Prostate gland (tissue), 2 donors: ENCODE data around the gene ST6GALNAC3. TPM values are rescaled to one million over a fixed set of nuclear protein-coding genes. Genes with fewer than 3 reads are reported as not detected.

Source experiments
- DNase-seq: peaks from one replicate; pipeline ENCODE4 v3.0.0-alpha.2; 2019; ENCODE audit warnings: low spot score
- H3K27ac ChIP-seq, 2 donors: fragments of 200-600 bp; sonication (generic); 2 replicates each; pipeline ENCODE4 v1.5.1; 2017 to 2019
- H3K27me3 ChIP-seq: fragments of 200-600 bp; sonication (generic); replicated peaks from 2 replicates; pipeline ENCODE4 v1.5.1; 2019; ENCODE audit not compliant: insufficient read depth
- H3K36me3 ChIP-seq, 2 donors: fragments of 200-600 bp; sonication (generic); 1 replicate in 1 of 2; 2 replicates in 1 of 2; pipeline versions ENCODE4 v1.5.1 to v1.8.1; 2017 to 2019
- H3K4me1 ChIP-seq: fragments of 200-600 bp; sonication (generic); replicated peaks from 2 replicates; pipeline ENCODE4 v1.5.1; 2019
- H3K4me3 ChIP-seq, 2 donors: fragments of 200-600 bp; sonication (generic); 2 replicates each; pipeline ENCODE4 v1.5.1; 2017 to 2019
- H3K9me3 ChIP-seq: fragments of 200-600 bp; sonication (generic); 2 replicates; pipeline ENCODE4 v1.5.1; 2017
- CTCF ChIP-seq, 4 experiments: fragments of 200-600 bp in 2 of 4; fragments of 450-650 bp in 2 of 4; sonication (generic) in 2 of 4; IDR thresholded peaks; 1 replicate in 3 of 4; 2 replicates in 1 of 4; pipeline ENCODE4 v1.5.1; 2016 to 2019; ENCODE audit warnings: antibody characterized with exemption in 4 of 4, mild to moderate bottlenecking in 2 of 4, moderate library complexity in 2 of 4
- POLR2A ChIP-seq: fragments of 450-650 bp; IDR thresholded peaks from one replicate; pipeline ENCODE4 v1.6.1; 2016; ENCODE audit warnings: antibody characterized with exemption, mild to moderate bottlenecking
- POLR2AphosphoS5 ChIP-seq: sonication (generic); formaldehyde crosslinking; IDR thresholded peaks from one replicate; pipeline ENCODE4 v1.6.1; 2017; ENCODE audit warnings: antibody characterized with exemption
- WGBS: methylation state at CpG from one replicate; pipeline ENCODE4 v1.1.5; 2018; 5-methylcytosine and 5-hydroxymethylcytosine counted together
- intact Hi-C: fragments of 100-400 bp; cut with DNase I; formaldehyde crosslinking; loops from one replicate; pipeline ENCODE4 v1.14.2; 2022
- total RNA-seq, 2 donors: library from RNA; depleted of rRNA; stranded (reverse); fragments of >200 nt; gene quantifications; one replicate each; pipeline ENCODE4 v1.1.0, GENCODE V29; 2016

ST6GALNAC3 gene
- total RNA-seq, 2 donors from 2014 or later: 0.41 to 0.80 TPM

- intact Hi-C loops: no loop called here
These were observed 595.2 kb downstream of the ST6GALNAC3 start for GRCh38 chr1:76669624-76670315.

GRCh38 chr1:76674689-76675210, 600.2 kb downstream of the ST6GALNAC3 start:
- Histone ChIP-seq H3K9me3 (no peaks in the 10 kb centered on the region), H3K4me1 (no peaks in the 10 kb centered on the region), H3K27ac (no peak overlapping the region), H3K27me3 (no peaks in the 10 kb centered on the region), H3K36me3 (no peaks in the 10 kb centered on the region), H3K4me3 (no peak overlapping the region)
- intact Hi-C loops: no loop called here
- 90% methylated on average over 3 of the region's 3 CpGs for WGBS
- no peak for DNase-seq
- TF ChIP-seq CTCF (IDR thresholded peaks at IDR 0.05): no peak
- TF ChIP-seq POLR2AphosphoS5: no peak
- no peak for TF ChIP-seq POLR2A

More at GRCh38 chr1:76669624-76670315, 595.2 kb downstream of the ST6GALNAC3 start:
- no peaks in the 10 kb centered on the region for H3K9me3 ChIP-seq
- WGBS: 81% methylated on average over 3 of the region's 3 CpGs
- no peaks in the 10 kb centered on the region for H3K27me3 ChIP-seq
- TF ChIP-seq CTCF (IDR thresholded peaks at IDR 0.05): no peak
- no peak for TF ChIP-seq POLR2AphosphoS5
- no peak for TF ChIP-seq POLR2A
- DNase-seq: no peak
- no peaks in the 10 kb centered on the region for H3K36me3 ChIP-seq
- no peaks in the 10 kb centered on the region for H3K4me1 ChIP-seq
- H3K27ac ChIP-seq: no peak overlapping the region
- H3K4me3 ChIP-seq: no peak overlapping the region

GRCh38 chr1:76677416-76678405, 603.2 kb downstream of the ST6GALNAC3 start:
- intact Hi-C loops: no loop called here
- no peaks in the 10 kb centered on the region for H3K27me3 ChIP-seq
- DNase-seq: no peak
- no peaks in the 10 kb centered on the region for H3K9me3 ChIP-seq
- H3K4me1 ChIP-seq: no peaks in the 10 kb centered on the region
- no peaks in the 10 kb centered on the region for H3K36me3 ChIP-seq
- no peak overlapping the region for H3K4me3 ChIP-seq
- no peak for TF ChIP-seq POLR2AphosphoS5
- no peak for TF ChIP-seq CTCF (IDR thresholded peaks at IDR 0.05)
- no peak for TF ChIP-seq POLR2A
- no peak overlapping the region for H3K27ac ChIP-seq
- 64% methylated on average over 5 of the region's 5 CpGs for WGBS

GRCh38 chr1:76679534-76680152, 605.1 kb downstream of the ST6GALNAC3 start:
- Histone ChIP-seq H3K9me3 (no peaks in the 10 kb centered on the region), H3K36me3 (no peaks in the 10 kb centered on the region), H3K4me3 (no peak overlapping the region), H3K27me3 (no peaks in the 10 kb centered on the region), H3K27ac (no peak overlapping the region), H3K4me1 (no peaks in the 10 kb centered on the region)
- TF ChIP-seq CTCF (IDR thresholded peaks at IDR 0.05): no peak
- TF ChIP-seq POLR2AphosphoS5: no peak
- 81% methylated on average over 8 of the region's 8 CpGs for WGBS
- no peak for DNase-seq
- intact Hi-C loops: no loop called here
